ENCODE measurements around the gene CRY2. TPM values are rescaled to one million over a fixed set of nuclear protein-coding genes. Genes with fewer than 3 reads are reported as not detected.

Gene CRY2
- total RNA-seq, 2 experiments from 2014 or later, result 248 TPM

GRCh38 chr11:45860348-45860747 is 13.1 kb downstream of the CRY2 start:
- Mint-ChIP-seq H3K36me3 (ENCODE audit: low read depth) (peaks cover 94% of the 10 kb centered on the region), H3K4me3 (no peak overlapping the region), H3K9me3 (no peaks in the 10 kb centered on the region), H3K27ac (no peak overlapping the region), H3K27me3 (no peaks in the 10 kb centered on the region), H3K4me1 (ENCODE audit: low read depth) (no peaks in the 10 kb centered on the region)
- Histone ChIP-seq H3K27me3 (ENCODE audit: control insufficient read depth in 1 of 2, insufficient read depth in 2 of 2, low read length in 2 of 2) (no peaks in the 10 kb centered on the region), H3K36me3 (ENCODE audit: insufficient read depth, low read length) (peaks cover 93% of the 10 kb centered on the region), H3K27ac (ENCODE audit: low read depth in 1 of 2, low read length in 2 of 2) (no peak overlapping the region), H3K4me3 (ENCODE audit: low read length) (no peak overlapping the region), H3K4me1 (ENCODE audit: insufficient read depth, low read length) (no peaks in the 10 kb centered on the region), H3K9me3 (ENCODE audit: control insufficient read depth in 1 of 2, insufficient read depth in 1 of 2, low read length in 2 of 2) (no peaks in the 10 kb centered on the region)
- no peak for ATAC-seq (ENCODE audit: poor library complexity)
- TF ChIP-seq CTCF (IDR thresholded peaks at IDR 0.05), result no peak
- ChIA-PET CTCF (interaction anchor here (0.6 to 1.3 kb wide), 2 partner anchors 23 to 89 kb away, joined by 3 to 5 read pairs; no protein-coding TSS in a partner anchor), POLR2A (interaction anchor here (0.6 kb wide), 1 partner anchor 527 kb away, joined by 3 read pairs; no protein-coding TSS in a partner anchor)
- intact Hi-C loops (cut with DNase I, micrococcal nuclease), result no loop called here
- no peak for DNase-seq

GRCh38 chr11:45860764-45861510 is 13.7 kb downstream of the CRY2 start:
- DNase-seq (no peak), ATAC-seq (ENCODE audit: poor library complexity) (no peak)
- Histone ChIP-seq H3K27ac (ENCODE audit: low read depth in 1 of 2, low read length in 2 of 2) (no peak overlapping the region), H3K4me1 (ENCODE audit: insufficient read depth, low read length) (no peaks in the 10 kb centered on the region), H3K36me3 (ENCODE audit: insufficient read depth, low read length) (peaks cover 92% of the 10 kb centered on the region), H3K9me3 (ENCODE audit: control insufficient read depth in 1 of 2, insufficient read depth in 1 of 2, low read length in 2 of 2) (no peaks in the 10 kb centered on the region), H3K27me3 (ENCODE audit: control insufficient read depth in 1 of 2, insufficient read depth in 2 of 2, low read length in 2 of 2) (no peaks in the 10 kb centered on the region), H3K4me3 (ENCODE audit: low read length) (no peak overlapping the region)
- H3K36me3 Mint-ChIP-seq (ENCODE audit: low read depth), result peaks cover 94% of the 10 kb centered on the region
- intact Hi-C loops (cut with DNase I, micrococcal nuclease), result no loop called here
- ChIA-PET POLR2A (interaction anchor here (0.6 kb wide), 2 partner anchors 527 to 1905 kb away, joined by 3 read pairs; no protein-coding TSS in a partner anchor), CTCF (interaction anchor here (0.6 to 1.3 kb wide), 2 partner anchors 24 to 89 kb away, joined by 3 to 5 read pairs; no protein-coding TSS in a partner anchor)
- no peaks in the 10 kb centered on the region for H3K9me3 Mint-ChIP-seq
- no peak for TF ChIP-seq CTCF (IDR thresholded peaks at IDR 0.05)
- no peak overlapping the region for H3K4me3 Mint-ChIP-seq
- H3K27me3 Mint-ChIP-seq, result no peaks in the 10 kb centered on the region
- no peak overlapping the region for H3K27ac Mint-ChIP-seq
- H3K4me1 Mint-ChIP-seq (ENCODE audit: low read depth), result no peaks in the 10 kb centered on the region

GRCh38 chr11:45864041-45864440 is 16.8 kb downstream of the CRY2 start:
- DNase-seq (no peak), ATAC-seq (ENCODE audit: poor library complexity) (no peak)
- no peaks in the 10 kb centered on the region for H3K4me1 Mint-ChIP-seq (ENCODE audit: low read depth)
- TF ChIP-seq CTCF (IDR thresholded peaks at IDR 0.05), result no peak
- H3K36me3 Mint-ChIP-seq (ENCODE audit: low read depth), result peaks cover 95% of the 10 kb centered on the region
- H3K4me3 Mint-ChIP-seq, result no peak overlapping the region
- no peak overlapping the region for H3K27ac ChIP-seq (ENCODE audit: low read depth in 1 of 2, low read length in 2 of 2)
- ChIA-PET CTCF (no interaction called here), POLR2A (no interaction called here)
- H3K9me3 ChIP-seq (ENCODE audit: control insufficient read depth in 1 of 2, insufficient read depth in 1 of 2, low read length in 2 of 2), result no peaks in the 10 kb centered on the region
- no peaks in the 10 kb centered on the region for H3K27me3 ChIP-seq (ENCODE audit: control insufficient read depth in 1 of 2, insufficient read depth in 2 of 2, low read length in 2 of 2)
- intact Hi-C loops (cut with DNase I, micrococcal nuclease), result no loop called here
- H3K27me3 Mint-ChIP-seq, result no peaks in the 10 kb centered on the region
- H3K36me3 ChIP-seq (ENCODE audit: insufficient read depth, low read length), result peaks cover 90% of the 10 kb centered on the region
- no peaks in the 10 kb centered on the region for H3K4me1 ChIP-seq (ENCODE audit: insufficient read depth, low read length)
- no peaks in the 10 kb centered on the region for H3K9me3 Mint-ChIP-seq
- H3K4me3 ChIP-seq (ENCODE audit: low read length), result no peak overlapping the region
- no peak overlapping the region for H3K27ac Mint-ChIP-seq

All from CD4-positive, alpha-beta T cell (primary cell).